Neuronal stem cell (in vitro differentiated cells): ENCODE data around the gene SYK.

Experiments
- DNase-seq: peaks from one replicate; pipeline ENCODE4 v3.0.0-alpha.2; 2013; ENCODE audit warnings: low spot score
- H2AFZ ChIP-seq: one replicate; pipeline ENCODE4 v1.6.1; 2013; ENCODE audit warnings: mild to moderate bottlenecking, low read length, inconsistent platforms
- H2AK5ac ChIP-seq: 2 replicates; pipeline ENCODE4 v1.6.1; 2013; ENCODE audit warnings: low read depth, mild to moderate bottlenecking, inconsistent platforms, low read length, moderate library complexity, mixed read lengths
- H2BK120ac ChIP-seq: 2 replicates; pipeline ENCODE4 v1.6.1; 2013; ENCODE audit warnings: low read depth, mild to moderate bottlenecking, inconsistent platforms, low read length, moderate library complexity, mixed read lengths
- H2BK12ac ChIP-seq: one replicate; pipeline ENCODE4 v1.6.1; 2013; ENCODE audit warnings: low read length, inconsistent platforms
- H2BK15ac ChIP-seq: 2 replicates; pipeline ENCODE4 v1.6.1; 2013; ENCODE audit warnings: mild to moderate bottlenecking, low read length, inconsistent platforms, mixed read lengths
- H2BK5ac ChIP-seq: one replicate; pipeline ENCODE4 v1.6.1; 2013; ENCODE audit warnings: inconsistent platforms, mild to moderate bottlenecking, low read length, moderate library complexity
- H3K14ac ChIP-seq: one replicate; pipeline ENCODE4 v1.6.1; 2013; ENCODE audit warnings: low read length, inconsistent platforms
- H3K18ac ChIP-seq: 2 replicates; pipeline ENCODE4 v1.6.1; 2013; ENCODE audit warnings: low read length, inconsistent platforms
- H3K23ac ChIP-seq: 2 replicates; pipeline ENCODE4 v1.6.1; 2013; ENCODE audit warnings: low read depth, mild to moderate bottlenecking, mixed read lengths, low read length, inconsistent platforms; ENCODE audit not compliant: poor library complexity
- H3K27ac ChIP-seq: replicated peaks from 3 replicates; pipeline ENCODE4 v1.5.1; 2013; ENCODE audit warnings: low read length, inconsistent platforms
- H3K27me3 ChIP-seq, 3 experiments: 2 replicates each; pipeline ENCODE4 v1.6.1; 2013; ENCODE audit warnings: low read length in 3 of 3, mild to moderate bottlenecking in 2 of 3, inconsistent platforms in 1 of 3, low read depth in 1 of 3, mixed read lengths in 1 of 3, moderate library complexity in 1 of 3; ENCODE audit not compliant: control insufficient read depth in 3 of 3, insufficient read depth in 3 of 3
- H3K36me3 ChIP-seq, 2 donors: replicated peaks in 1 of 2; 2 replicates each; pipeline ENCODE4 v1.6.1; 2013; ENCODE audit warnings: low read length in 2 of 2; ENCODE audit not compliant: control insufficient read depth in 2 of 2, insufficient read depth in 2 of 2
- H3K4ac ChIP-seq: 2 replicates; pipeline ENCODE4 v1.6.1; 2013; ENCODE audit warnings: inconsistent platforms, mild to moderate bottlenecking, low read length, moderate library complexity
- H3K4me1 ChIP-seq, 2 donors: 1 replicate in 1 of 2; 2 replicates in 1 of 2; pipeline ENCODE4 v1.6.1; 2013; ENCODE audit warnings: low read length in 2 of 2, low read depth in 1 of 2; ENCODE audit not compliant: control insufficient read depth in 2 of 2, insufficient read depth in 1 of 2
- H3K4me2 ChIP-seq: one replicate; pipeline ENCODE4 v1.6.1; 2013; ENCODE audit warnings: mild to moderate bottlenecking, low read length, inconsistent platforms; ENCODE audit not compliant: insufficient read depth, poor library complexity, severe bottlenecking
- H3K4me3 ChIP-seq, 2 donors: 2 replicates each; pipeline ENCODE4 v1.5.1; 2013; ENCODE audit warnings: low read length in 2 of 2, mild to moderate bottlenecking in 2 of 2, inconsistent platforms in 1 of 2, moderate library complexity in 1 of 2
- H3K79me1 ChIP-seq: one replicate; pipeline ENCODE4 v1.6.1; 2013; ENCODE audit warnings: low read depth, mild to moderate bottlenecking, inconsistent platforms, low read length, moderate library complexity
- H3K9ac ChIP-seq: one replicate; pipeline ENCODE4 v1.6.1; 2013; ENCODE audit warnings: mild to moderate bottlenecking, low read depth, low read length, inconsistent platforms; ENCODE audit not compliant: poor library complexity
- H3K9me3 ChIP-seq, 2 donors: replicated peaks in 1 of 2; 2 replicates each; pipeline versions ENCODE3 to v1.6.1; 2013; ENCODE audit warnings: low read length in 2 of 2, mild to moderate bottlenecking in 2 of 2, inconsistent platforms in 1 of 2, low read depth in 1 of 2, mixed read lengths in 1 of 2, moderate library complexity in 1 of 2; ENCODE audit not compliant: control insufficient read depth in 2 of 2, insufficient read depth in 1 of 2
- H4K8ac ChIP-seq: one replicate; pipeline ENCODE4 v1.6.1; 2013; ENCODE audit warnings: low read depth, mild to moderate bottlenecking, inconsistent platforms, low read length, moderate library complexity
- H4K91ac ChIP-seq: one replicate; pipeline ENCODE4 v1.6.1; 2013; ENCODE audit warnings: low read length, low read depth, mild to moderate bottlenecking, inconsistent platforms; ENCODE audit not compliant: poor library complexity
- WGBS, 2 donors: extraction: QIAGEN DNeasy Blood & Tissue Kit; methylation state at CpG; one replicate each; pipeline ENCODE4 v1.1.7; 2013; ENCODE audit warnings: missing lambda C conversion rate in 2 of 2, mixed read lengths in 1 of 2; ENCODE audit not compliant: insufficient read length in 2 of 2, insufficient replicate concordance in 1 of 2; ENCODE audit errors: extremely low coverage in 2 of 2; 5-methylcytosine and 5-hydroxymethylcytosine counted together

SYK gene

GRCh38 chr9:90830977-90831376 is 29.4 kb downstream of the SYK start:
- H3K9me3 ChIP-seq: peaks cover 0 to 3% of the 10 kb centered on the region in 2 donors
- no peaks in the 10 kb centered on the region for H3K79me1 ChIP-seq
- no peak overlapping the region for H2BK120ac ChIP-seq
- no peak overlapping the region for H3K18ac ChIP-seq
- H4K8ac ChIP-seq: no peak overlapping the region
- peaks cover 0 to 2% of the 10 kb centered on the region in 2 donors for H3K4me1 ChIP-seq
- H3K9ac ChIP-seq: no peak overlapping the region
- no peaks in the 10 kb centered on the region for H3K36me3 ChIP-seq
- H3K23ac ChIP-seq: no peak overlapping the region
- H2BK5ac ChIP-seq: no peak overlapping the region
- H4K91ac ChIP-seq: no peak overlapping the region
- no peak overlapping the region for H2AK5ac ChIP-seq
- no CpG with 5 or more reads among the region's 3 CpGs for WGBS, 2 donors
- H3K27me3 ChIP-seq: no peaks in the 10 kb centered on the region
- H3K4me2 ChIP-seq: no peak overlapping the region
- no peak overlapping the region for H3K4me3 ChIP-seq
- H3K4ac ChIP-seq: no peak overlapping the region
- no peak for DNase-seq
- no peak overlapping the region for H3K14ac ChIP-seq
- no peak overlapping the region for H2AFZ ChIP-seq
- no peak overlapping the region for H2BK12ac ChIP-seq
- no peak overlapping the region for H2BK15ac ChIP-seq
- no peak overlapping the region for H3K27ac ChIP-seq

GRCh38 chr9:90832261-90832660 is 30.6 kb downstream of the SYK start:
- Histone ChIP-seq H4K8ac (no peak overlapping the region), H2BK120ac (no peak overlapping the region), H3K27ac (no peak overlapping the region), H4K91ac (no peak overlapping the region), H3K4me3 (no peak overlapping the region), H2BK15ac (no peak overlapping the region), H3K4me2 (no peak overlapping the region), H3K9ac (no peak overlapping the region), H3K23ac (no peak overlapping the region), H2BK5ac (no peak overlapping the region), H2AK5ac (no peak overlapping the region), H3K14ac (no peak overlapping the region), H3K79me1 (no peaks in the 10 kb centered on the region), H2AFZ (no peak overlapping the region), H3K36me3 (no peaks in the 10 kb centered on the region), H3K27me3 (no peaks in the 10 kb centered on the region), H3K9me3 (peaks cover 0 to 3% of the 10 kb centered on the region in 2 donors), H3K18ac (no peak overlapping the region), H3K4me1 (peaks cover 0 to 2% of the 10 kb centered on the region in 2 donors), H2BK12ac (no peak overlapping the region), H3K4ac (no peak overlapping the region)
- no peak for DNase-seq
- no CpG with 5 or more reads among the region's 3 CpGs for WGBS, 2 donors

DNA sequence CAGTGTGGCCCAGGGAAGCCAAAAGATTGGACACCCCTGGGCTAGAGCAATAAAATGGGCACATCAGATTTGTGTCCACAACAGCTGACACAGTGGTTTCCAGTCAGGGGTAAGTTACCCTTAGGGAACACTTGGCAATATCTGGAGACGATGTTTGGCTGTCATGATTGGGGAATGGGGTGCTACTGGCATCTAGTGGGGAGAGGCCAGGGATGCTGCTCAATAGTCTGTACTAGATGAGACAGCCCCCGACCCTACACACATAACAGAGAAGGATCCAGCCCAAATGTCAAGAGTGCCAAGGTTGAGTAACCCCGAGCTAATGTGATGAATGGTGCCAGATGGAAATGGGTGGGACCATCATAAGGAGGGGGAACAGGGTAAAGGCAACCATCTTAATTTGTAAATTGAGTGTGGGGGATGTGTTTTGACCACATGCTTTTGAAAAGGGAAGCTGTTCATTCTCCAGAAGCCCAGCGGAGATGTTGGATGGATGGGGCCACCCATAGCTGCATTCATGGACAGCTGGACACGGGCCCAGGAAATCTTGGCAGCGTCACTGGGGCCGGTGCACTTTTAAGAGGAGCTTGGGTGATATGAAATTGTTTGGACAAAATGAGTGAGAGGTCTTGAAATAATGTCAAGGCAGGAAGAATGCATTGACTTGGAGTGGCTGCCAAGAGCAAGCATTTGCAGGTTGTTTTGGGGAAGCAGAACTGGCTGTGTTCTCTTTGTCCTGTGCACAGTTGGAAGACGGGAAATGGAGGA is 33.4 kb downstream of the SYK start:
- Histone ChIP-seq H2AFZ (no peak overlapping the region), H2BK5ac (no peak overlapping the region), H3K4me1 (peaks cover 0 to 2% of the 10 kb centered on the region in 2 donors), H3K27ac (no peak overlapping the region), H3K9me3 (peaks cover 0 to 3% of the 10 kb centered on the region in 2 donors), H3K18ac (no peak overlapping the region), H3K4me2 (no peak overlapping the region), H3K79me1 (no peaks in the 10 kb centered on the region), H3K27me3 (no peaks in the 10 kb centered on the region), H4K91ac (no peak overlapping the region), H2BK15ac (no peak overlapping the region), H3K36me3 (no peaks in the 10 kb centered on the region), H3K4me3 (no peak overlapping the region), H3K9ac (no peak overlapping the region), H4K8ac (no peak overlapping the region), H2AK5ac (no peak overlapping the region), H2BK12ac (no peak overlapping the region), H3K14ac (no peak overlapping the region), H3K4ac (no peak overlapping the region), H3K23ac (no peak overlapping the region), H2BK120ac (no peak overlapping the region)
- DNase-seq: no peak
- no CpG with 5 or more reads among the region's 8 CpGs for WGBS, 2 donors

DNA sequence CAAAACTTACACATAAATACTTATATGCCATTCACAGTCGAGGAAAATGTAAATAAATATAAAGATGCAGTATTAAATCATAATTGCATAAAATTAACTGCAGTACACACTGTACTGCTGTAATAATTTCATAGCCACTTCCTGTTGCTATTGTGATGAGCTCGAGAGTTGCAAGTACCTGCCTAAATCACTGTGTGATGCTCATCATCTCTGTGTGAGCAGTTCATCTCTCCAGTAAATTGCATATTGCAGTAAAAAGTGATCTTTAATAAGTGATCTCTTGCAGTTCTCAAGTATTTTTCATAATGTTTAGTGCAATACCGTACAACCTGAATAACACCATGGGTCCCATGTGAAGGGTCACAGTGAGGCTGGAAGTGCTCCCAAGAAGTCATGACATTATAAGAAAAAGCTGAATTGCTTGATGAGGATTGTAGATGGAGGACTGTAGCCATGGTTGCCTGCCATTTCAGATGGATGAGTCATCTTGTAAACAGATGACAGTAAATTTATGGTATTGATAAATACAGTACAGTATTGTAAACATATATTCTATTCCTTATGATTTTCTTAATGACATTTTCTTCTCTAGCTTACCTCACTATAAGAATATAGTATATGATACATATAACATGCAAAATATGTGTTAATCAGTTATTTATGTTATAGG is 34.9 kb downstream of the SYK start:
- no peak overlapping the region for H3K4me3 ChIP-seq
- no peak overlapping the region for H2BK15ac ChIP-seq
- WGBS, 2 donors: no CpG with 5 or more reads among the region's 3 CpGs
- H3K4ac ChIP-seq: no peak overlapping the region
- peaks cover 0 to 6% of the 10 kb centered on the region in 2 donors for H3K4me1 ChIP-seq
- no peaks in the 10 kb centered on the region for H3K79me1 ChIP-seq
- H3K18ac ChIP-seq: no peak overlapping the region
- no peak overlapping the region for H3K9ac ChIP-seq
- peaks cover 0 to 7% (median 0%) of the 10 kb centered on the region in 3 experiments for H3K27me3 ChIP-seq
- H3K36me3 ChIP-seq: no peaks in the 10 kb centered on the region
- no peak for DNase-seq
- peaks cover 0 to 9% of the 10 kb centered on the region in 2 donors for H3K9me3 ChIP-seq
- H4K8ac ChIP-seq: no peak overlapping the region
- no peak overlapping the region for H4K91ac ChIP-seq
- H3K27ac ChIP-seq: no peak overlapping the region
- no peak overlapping the region for H2AFZ ChIP-seq
- no peak overlapping the region for H3K4me2 ChIP-seq
- no peak overlapping the region for H2AK5ac ChIP-seq
- H3K23ac ChIP-seq: no peak overlapping the region
- no peak overlapping the region for H2BK120ac ChIP-seq
- no peak overlapping the region for H3K14ac ChIP-seq
- no peak overlapping the region for H2BK5ac ChIP-seq
- no peak overlapping the region for H2BK12ac ChIP-seq
